GM12873 (cell line): ENCODE results near the gene EHMT1.

ENCODE experiments used
- CTCF ChIP-seq: IDR thresholded peaks from 2 replicates; pipeline ENCODE4 v1.5.1; 2012; ENCODE audit warnings: low read depth, mild to moderate bottlenecking, moderate library complexity, low read length, control low read depth; ENCODE audit not compliant: insufficient read depth; ENCODE audit errors: missing control alignments

EHMT1 gene

GRCh38 chr9:137797206-137798120, 178.7 kb downstream of the EHMT1 start:
- TF ChIP-seq CTCF, result no peak

GRCh38 chr9:137798142-137798541, 179.3 kb downstream of the EHMT1 start:
- TF ChIP-seq CTCF, result no peak

- no peak for TF ChIP-seq CTCF
Measured at GRCh38 chr9:137798901-137799629, 180.3 kb downstream of the EHMT1 start.

- no peak for TF ChIP-seq CTCF
Measured at GRCh38 chr9:137799630-137799983, 180.8 kb downstream of the EHMT1 start.

GRCh38 chr9:137800196-137801022, 181.6 kb downstream of the EHMT1 start:
- TF ChIP-seq CTCF, result no peak

- no peak for TF ChIP-seq CTCF
Measured at GRCh38 chr9:137801023-137801319, 182.2 kb downstream of the EHMT1 start.

GRCh38 chr9:137802021-137802420, 183.2 kb downstream of the EHMT1 start:
- no peak for TF ChIP-seq CTCF
